ENCODE results near the gene SH3PXD2B. TPM values are rescaled to one million over a fixed set of nuclear protein-coding genes. Genes with fewer than 3 reads are reported as not detected.
"Not testable (repeated sequence)": the region's sequence is repeated elsewhere in the genome, so short reads cannot be mapped to it uniquely, and the experiment has no call there.

Gene SH3PXD2B
- total RNA-seq, 1 donor from 2014 or later: 62.4 TPM

- peak; percentile 39 for DNase-seq (ENCODE audit: low read depth)
- TF ChIP-seq CTCF (IDR thresholded peaks at IDR 0.05; ENCODE audit: insufficient read depth, low read length, poor library complexity, severe bottlenecking): no peak
- no peak overlapping the region for H3K4me3 ChIP-seq (ENCODE audit: low read depth, low read length)
- no peaks in the 10 kb centered on the region for H3K27me3 ChIP-seq (ENCODE audit: control insufficient read depth, insufficient read depth, low read length)
- H3K36me3 ChIP-seq (ENCODE audit: control insufficient read depth, insufficient read depth, low read length): no peaks in the 10 kb centered on the region
These were observed 44.2 kb downstream of the SH3PXD2B start for GRCh38 chr5:172410160-172410559.

- H3K4me3 ChIP-seq (ENCODE audit: low read depth, low read length); H3K36me3 ChIP-seq (ENCODE audit: control insufficient read depth, insufficient read depth, low read length); DNase-seq (ENCODE audit: low read depth); H3K27me3 ChIP-seq (ENCODE audit: control insufficient read depth, insufficient read depth, low read length): not testable (repeated sequence)
These were observed 44.8 kb downstream of the SH3PXD2B start for GRCh38 chr5:172409477-172409876.

GRCh38 chr5:172407822-172408221 lies 46.5 kb downstream of the SH3PXD2B start:
- H3K4me3 ChIP-seq (ENCODE audit: low read depth, low read length): no peak overlapping the region
- no peak for TF ChIP-seq CTCF (IDR thresholded peaks at IDR 0.05; ENCODE audit: insufficient read depth, low read length, poor library complexity, severe bottlenecking)
- DNase-seq (ENCODE audit: low read depth): peak; percentile 19
- H3K36me3 ChIP-seq (ENCODE audit: control insufficient read depth, insufficient read depth, low read length): no peaks in the 10 kb centered on the region
- no peaks in the 10 kb centered on the region for H3K27me3 ChIP-seq (ENCODE audit: control insufficient read depth, insufficient read depth, low read length)

- Histone ChIP-seq H3K27me3 (ENCODE audit: control insufficient read depth, insufficient read depth, low read length) (no peaks in the 10 kb centered on the region), H3K4me3 (ENCODE audit: low read depth, low read length) (no peak overlapping the region), H3K36me3 (ENCODE audit: control insufficient read depth, insufficient read depth, low read length) (no peaks in the 10 kb centered on the region)
- DNase-seq (ENCODE audit: low read depth): no peak
- no peak for TF ChIP-seq CTCF (IDR thresholded peaks at IDR 0.05; ENCODE audit: insufficient read depth, low read length, poor library complexity, severe bottlenecking)
These were observed 47.1 kb downstream of the SH3PXD2B start for GRCh38 chr5:172407241-172407691.

- Histone ChIP-seq H3K4me3 (ENCODE audit: low read depth, low read length) (no peak overlapping the region), H3K27me3 (ENCODE audit: control insufficient read depth, insufficient read depth, low read length) (no peaks in the 10 kb centered on the region), H3K36me3 (ENCODE audit: control insufficient read depth, insufficient read depth, low read length) (no peaks in the 10 kb centered on the region)
- no peak for DNase-seq (ENCODE audit: low read depth)
- no peak for TF ChIP-seq CTCF (IDR thresholded peaks at IDR 0.05; ENCODE audit: insufficient read depth, low read length, poor library complexity, severe bottlenecking)
These were observed 48.9 kb downstream of the SH3PXD2B start for GRCh38 chr5:172405226-172406107.

- TF ChIP-seq CTCF (IDR thresholded peaks at IDR 0.05; ENCODE audit: insufficient read depth, low read length, poor library complexity, severe bottlenecking): no peak
- no peaks in the 10 kb centered on the region for H3K36me3 ChIP-seq (ENCODE audit: control insufficient read depth, insufficient read depth, low read length)
- no peak for DNase-seq (ENCODE audit: low read depth)
- H3K4me3 ChIP-seq (ENCODE audit: low read depth, low read length): no peak overlapping the region
- no peaks in the 10 kb centered on the region for H3K27me3 ChIP-seq (ENCODE audit: control insufficient read depth, insufficient read depth, low read length)
These were observed 49.6 kb downstream of the SH3PXD2B start for GRCh38 chr5:172404746-172405145.

Data from kidney epithelial cell (primary cell).